ENCODE data around the gene SERAC1. TPM values are rescaled to one million over a fixed set of nuclear protein-coding genes. Genes with fewer than 3 reads are reported as not detected.

Gene SERAC1
- total RNA-seq, 4 donors from 2014 or later = 22.9 to 36.5 (median 27.8) TPM

GRCh38 chr6:158150701-158151100 is 17.4 kb downstream of the SERAC1 start:
- Histone ChIP-seq H3K4me3 (no peak overlapping the region), H3K9me3 (no peaks in the 10 kb centered on the region), H3K4me1 (no peaks in the 10 kb centered on the region), H3K27me3 (no peaks in the 10 kb centered on the region), H3K36me3 (peaks cover 0 to 63% of the 10 kb centered on the region in 2 donors), H3K27ac (no peak overlapping the region)
- WGBS, 2 donors (ENCODE audit: low coverage in 1 of 2) = 76 to 83% methylated on average over 5 of the region's 5 CpGs
- TF ChIP-seq POLR2AphosphoS5 (IDR thresholded peaks at IDR 0.05) = no peak
- no peak for TF ChIP-seq CTCF (IDR thresholded peaks at IDR 0.05)
- no peak for TF ChIP-seq EP300 (IDR thresholded peaks at IDR 0.05)
- no peak for TF ChIP-seq POLR2A (IDR thresholded peaks at IDR 0.05)
- ATAC-seq = no peak

GRCh38 chr6:158149641-158150040 is 18.4 kb downstream of the SERAC1 start:
- WGBS, 2 donors (ENCODE audit: low coverage in 1 of 2) = 67% methylated on average over 3 of the region's 3 CpGs
- no peaks in the 10 kb centered on the region for H3K4me1 ChIP-seq
- TF ChIP-seq EP300 (IDR thresholded peaks at IDR 0.05) (no peak), POLR2A (IDR thresholded peaks at IDR 0.05) (no peak), POLR2AphosphoS5 (IDR thresholded peaks at IDR 0.05) (no peak), CTCF (IDR thresholded peaks at IDR 0.05) (no peak)
- no peak for ATAC-seq
- H3K4me3 ChIP-seq = no peak overlapping the region
- H3K9me3 ChIP-seq = no peaks in the 10 kb centered on the region
- H3K27ac ChIP-seq = no peak overlapping the region
- peaks cover 0 to 63% of the 10 kb centered on the region in 2 donors for H3K36me3 ChIP-seq
- no peaks in the 10 kb centered on the region for H3K27me3 ChIP-seq

GRCh38 chr6:158143700-158144099 is 24.4 kb downstream of the SERAC1 start:
- H3K4me1 ChIP-seq = no peaks in the 10 kb centered on the region
- H3K27ac ChIP-seq = no peak overlapping the region
- no peaks in the 10 kb centered on the region for H3K9me3 ChIP-seq
- H3K4me3 ChIP-seq = no peak overlapping the region
- TF ChIP-seq POLR2A (IDR thresholded peaks at IDR 0.05) (no peak), CTCF (IDR thresholded peaks at IDR 0.05) (no peak), EP300 (IDR thresholded peaks at IDR 0.05) (no peak), POLR2AphosphoS5 (IDR thresholded peaks at IDR 0.05) (no peak)
- H3K36me3 ChIP-seq = peaks cover 0 to 79% of the 10 kb centered on the region in 2 donors
- WGBS, 2 donors (ENCODE audit: low coverage in 1 of 2) = 13 to 25% methylated on average over 1 of the region's 1 CpG
- H3K27me3 ChIP-seq = no peaks in the 10 kb centered on the region
- ATAC-seq = no peak

- Histone ChIP-seq H3K9me3 (no peaks in the 10 kb centered on the region), H3K27me3 (no peaks in the 10 kb centered on the region), H3K4me1 (no peaks in the 10 kb centered on the region), H3K4me3 (no peak overlapping the region), H3K27ac (no peak overlapping the region), H3K36me3 (peaks cover 0 to 79% of the 10 kb centered on the region in 2 donors)
- no peak for ATAC-seq
- TF ChIP-seq POLR2AphosphoS5 (IDR thresholded peaks at IDR 0.05) = no peak
- no peak for TF ChIP-seq CTCF (IDR thresholded peaks at IDR 0.05)
- no peak for TF ChIP-seq EP300 (IDR thresholded peaks at IDR 0.05)
- no peak for TF ChIP-seq POLR2A (IDR thresholded peaks at IDR 0.05)
Measured at GRCh38 chr6:158142789-158143188, 25.3 kb downstream of the SERAC1 start.

- Histone ChIP-seq H3K4me3 (no peak overlapping the region), H3K27me3 (no peaks in the 10 kb centered on the region), H3K36me3 (peaks cover 0 to 31% of the 10 kb centered on the region in 2 donors), H3K4me1 (no peaks in the 10 kb centered on the region), H3K9me3 (no peaks in the 10 kb centered on the region), H3K27ac (no peak overlapping the region)
- TF ChIP-seq CTCF (IDR thresholded peaks at IDR 0.05) (no peak), POLR2A (IDR thresholded peaks at IDR 0.05) (no peak), POLR2AphosphoS5 (IDR thresholded peaks at IDR 0.05) (no peak), EP300 (IDR thresholded peaks at IDR 0.05) (no peak)
- ATAC-seq = no peak
- WGBS, 2 donors (ENCODE audit: low coverage in 1 of 2) = 27 to 36% methylated on average over 1 of the region's 1 CpG
Measured at GRCh38 chr6:158131926-158132325, 36.1 kb downstream of the SERAC1 start.

Measured in gastroesophageal sphincter (tissue), 4 donors.